Stimulated activated CD4-positive, alpha-beta T cell treated with anti-CD3 and anti-CD28 coated beads, TNF-alpha, amount 100 ng/mL, for 48 hours (primary cell): ENCODE data around the gene NCSTN.

Experiments used
- DNase-seq, 3 donors: peaks; one replicate each; pipeline ENCODE4 v3.0.0-alpha.2; 2020; ENCODE audit warnings: low read depth in 3 of 3

The NCSTN gene

DNA sequence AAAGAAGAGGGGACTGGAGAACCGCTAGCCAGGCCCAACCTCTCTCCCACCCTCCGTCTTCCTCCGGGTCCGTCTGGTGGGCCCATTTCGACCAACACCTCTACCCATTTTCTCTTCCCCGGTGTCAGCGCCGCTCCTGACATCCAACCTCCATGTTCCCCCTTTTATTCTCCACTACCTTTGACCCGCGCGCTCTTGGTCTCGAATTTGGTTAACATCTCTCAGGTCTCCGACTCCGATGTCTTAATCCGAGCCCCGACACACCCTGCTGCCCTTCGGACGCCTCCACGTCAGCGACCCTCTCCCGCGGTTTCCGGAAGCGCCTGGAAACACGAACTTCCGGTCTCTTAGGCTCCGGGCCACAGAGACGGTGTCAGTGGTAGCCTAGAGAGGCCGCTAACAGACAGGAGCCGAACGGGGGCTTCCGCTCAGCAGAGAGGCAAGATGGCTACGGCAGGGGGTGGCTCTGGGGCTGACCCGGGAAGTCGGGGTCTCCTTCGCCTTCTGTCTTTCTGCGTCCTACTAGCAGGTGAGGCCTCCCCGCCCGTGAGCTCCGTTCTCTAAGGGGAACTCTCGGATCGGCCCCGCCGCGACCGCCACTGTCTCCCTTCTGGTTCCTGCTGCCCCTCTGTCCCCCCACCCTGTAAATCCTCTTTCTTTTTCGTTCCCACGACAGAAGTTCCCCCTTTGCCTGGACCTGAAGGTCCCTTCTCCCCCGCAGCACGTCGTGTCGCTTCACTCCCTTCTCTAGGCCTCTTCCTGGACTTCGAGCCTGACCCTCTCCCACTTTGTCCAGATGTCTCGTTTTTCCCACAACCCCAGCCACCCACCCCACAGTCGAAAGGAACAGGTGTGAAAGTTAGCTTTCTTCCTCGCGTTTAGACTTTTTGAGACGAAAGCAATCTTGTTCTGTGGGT, at the start of gene NCSTN, which contains the start of gene COPA:
Gene NCSTN (plus strand): TSS at position 431 of the 917 bp plus-strand sequence. CDS start 14 bp downstream, at position 445.
Gene COPA (minus strand): TSS at position 298 of the 917 bp plus-strand sequence. CDS start 80 bp downstream, at position 218.
- peak; percentile 80 to 87 (median 82) for DNase-seq

GRCh38 chr1:160296036-160296435, 47.1 kb upstream of the NCSTN start:
- no peak for DNase-seq

DNA sequence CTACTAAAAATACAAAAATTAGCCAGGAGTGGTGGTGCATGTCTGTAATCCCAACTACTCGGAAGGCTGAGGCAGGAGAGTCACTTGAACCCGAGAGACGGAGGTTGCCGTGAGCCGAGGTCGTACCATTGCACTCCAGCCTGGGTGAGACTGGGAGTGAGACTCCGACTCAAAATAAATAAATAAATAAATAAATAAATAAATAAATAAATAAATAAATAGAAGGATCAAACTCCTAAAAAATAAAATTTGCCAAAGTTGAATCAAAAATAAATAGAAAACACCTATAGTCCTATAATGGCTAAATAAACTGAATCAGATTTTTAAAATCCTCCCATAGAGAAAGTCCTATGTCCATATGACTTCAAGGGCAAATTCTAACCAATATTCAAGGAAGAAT, 43.0 kb upstream of the NCSTN start:
- no peak for DNase-seq

DNA sequence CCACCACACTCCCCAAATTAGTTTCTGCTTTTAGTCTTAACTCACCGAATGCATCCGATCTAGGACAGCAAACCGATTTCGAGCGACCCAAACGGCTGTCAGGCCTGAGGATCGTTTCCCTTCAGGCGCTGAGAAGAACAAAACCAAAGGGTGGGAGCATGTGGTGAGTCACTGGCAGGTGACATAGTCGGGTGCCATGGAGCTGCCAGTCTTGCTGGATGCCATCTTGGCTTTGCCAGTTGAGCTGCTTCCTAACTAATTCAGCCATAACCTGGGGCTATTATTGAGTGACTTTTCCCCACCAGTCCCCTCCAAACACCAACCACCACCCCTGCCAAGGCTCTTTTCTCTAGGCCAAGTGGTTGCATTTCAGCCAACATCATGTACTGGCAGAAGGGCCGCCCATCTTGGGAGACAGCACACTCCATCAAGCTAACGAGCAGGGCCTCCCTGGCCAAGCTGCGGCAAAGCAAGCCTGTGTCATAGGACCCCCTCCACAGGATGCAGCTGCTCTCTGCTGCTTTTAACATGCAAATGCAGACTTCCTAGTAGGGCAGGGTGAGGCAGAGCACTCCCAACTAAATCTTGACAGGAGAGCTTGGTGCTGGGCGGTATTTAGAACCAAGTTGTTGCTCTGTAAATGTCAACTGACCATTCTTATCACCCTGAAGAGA, 35.9 kb upstream of the NCSTN start:
- DNase-seq: no peak

DNA sequence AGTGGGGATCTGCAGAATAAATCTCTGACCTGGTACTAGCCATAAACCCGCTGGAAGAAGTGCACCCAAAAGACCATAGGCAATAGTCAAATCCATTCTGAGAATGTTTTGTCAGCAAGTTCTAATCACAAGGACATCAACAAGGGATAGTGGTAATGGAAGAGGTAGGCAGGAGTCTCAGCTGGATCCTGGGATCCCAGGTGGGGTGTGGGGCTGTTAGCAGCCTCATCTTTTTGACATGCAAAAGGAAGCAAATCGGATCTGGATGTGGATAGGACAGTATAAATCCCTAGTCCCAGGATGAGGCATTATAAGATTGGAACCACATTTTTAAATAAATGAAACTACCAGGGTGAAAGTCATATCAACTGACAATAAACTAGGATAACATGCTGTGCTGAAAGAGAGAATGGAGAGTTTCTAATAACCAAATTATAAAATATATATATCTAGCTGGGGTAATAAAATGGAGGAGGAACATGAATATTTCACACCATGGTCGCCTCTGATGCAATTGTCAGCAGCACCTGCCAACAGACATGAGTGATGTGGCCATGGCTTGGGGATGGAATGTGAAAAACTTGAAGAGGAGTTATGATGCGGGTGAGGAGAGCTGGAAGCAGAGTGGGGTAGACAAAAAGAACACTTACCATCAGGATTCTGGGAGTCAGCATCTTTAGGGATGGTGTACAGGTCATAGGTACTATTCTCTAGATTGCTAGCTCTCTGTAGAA, 34.6 kb upstream of the NCSTN start:
- DNase-seq: no peak

DNA sequence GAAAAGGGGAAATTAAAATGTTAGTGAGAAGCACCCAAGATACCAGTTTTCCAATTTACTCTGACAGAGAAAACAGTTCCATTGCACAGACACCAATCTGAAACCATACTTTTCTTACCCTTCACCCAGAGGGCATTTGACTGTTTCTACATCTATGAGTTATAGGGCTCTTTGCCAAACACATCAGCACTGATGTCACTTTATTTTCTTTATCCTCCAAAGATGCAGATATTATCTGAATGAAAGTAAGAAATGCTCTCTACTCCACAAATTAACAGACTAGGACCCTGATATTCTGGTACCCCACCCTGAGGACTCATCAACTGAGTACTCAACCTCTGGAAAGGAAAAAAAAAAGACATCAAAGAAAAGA, 34.0 kb upstream of the NCSTN start:
- no peak for DNase-seq

- no peak for DNase-seq
Observed at GRCh38 chr1:160309571-160309970, 33.6 kb upstream of the NCSTN start.

DNA sequence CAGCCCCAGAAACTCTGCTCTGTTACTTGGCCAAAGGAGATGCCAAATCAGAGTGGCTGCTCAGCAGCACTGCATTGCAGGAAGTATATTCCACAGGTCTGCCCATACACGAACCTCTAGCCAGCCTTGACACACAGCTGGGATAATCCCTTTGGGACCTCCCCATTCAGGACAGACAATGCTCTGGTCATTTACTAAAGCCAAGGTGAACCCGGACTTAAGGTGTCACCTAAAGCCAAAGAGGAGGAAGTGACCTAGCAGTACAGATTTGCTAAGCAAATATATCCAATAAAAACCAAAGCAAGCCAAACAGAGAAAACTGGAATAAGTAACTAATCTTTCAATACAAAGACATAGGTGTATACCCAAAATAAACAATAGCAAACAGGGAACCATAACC, 27.8 kb upstream of the NCSTN start:
- no peak for DNase-seq

DNA sequence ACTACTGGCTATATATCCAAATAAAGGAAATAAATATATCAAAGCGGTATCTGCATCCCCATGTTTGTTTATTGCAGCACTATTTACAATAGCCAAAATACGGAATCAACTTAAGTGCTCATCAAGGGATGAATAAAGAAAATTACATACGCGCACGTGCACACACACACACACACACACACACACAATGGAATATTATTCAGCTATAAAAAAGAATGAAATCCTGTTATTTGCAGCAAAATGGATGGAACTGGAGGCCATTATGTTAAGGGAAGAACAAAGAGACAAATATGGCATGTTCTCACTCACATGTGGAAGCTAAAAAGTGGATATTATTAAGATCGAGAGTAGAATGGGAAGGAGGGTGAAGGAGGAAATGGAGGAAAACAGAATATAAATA, 20.4 kb upstream of the NCSTN start:
- DNase-seq: no peak

GRCh38 chr1:160325252-160325651, 17.9 kb upstream of the NCSTN start:
- no peak for DNase-seq

- DNase-seq: no peak
Observed at GRCh38 chr1:160326418-160326817, 16.8 kb upstream of the NCSTN start.

GRCh38 chr1:160328184-160328583, 15.0 kb upstream of the NCSTN start:
- DNase-seq: no peak

DNA sequence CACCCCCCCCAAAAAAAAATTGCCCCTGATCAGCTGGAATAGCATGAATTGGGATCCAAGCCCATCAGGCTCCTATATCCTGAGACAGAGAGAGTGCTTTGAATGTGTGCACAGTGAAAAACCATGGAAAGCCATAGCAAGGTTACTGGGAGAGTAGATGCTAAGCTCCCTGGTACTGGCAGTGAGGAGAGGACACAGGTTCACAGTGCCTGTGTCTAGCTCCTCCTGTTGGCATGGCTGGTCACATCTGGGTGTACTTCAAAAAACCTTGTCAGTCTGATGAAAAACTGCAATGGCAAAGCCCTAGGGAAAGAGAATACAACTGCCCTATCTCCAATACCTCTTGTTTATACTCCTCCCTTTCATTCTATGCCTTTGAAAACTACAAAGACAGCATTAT, 13.1 kb upstream of the NCSTN start:
- DNase-seq: no peak

GRCh38 chr1:160332516-160332915, 10.7 kb upstream of the NCSTN start:
- DNase-seq: no peak

DNA sequence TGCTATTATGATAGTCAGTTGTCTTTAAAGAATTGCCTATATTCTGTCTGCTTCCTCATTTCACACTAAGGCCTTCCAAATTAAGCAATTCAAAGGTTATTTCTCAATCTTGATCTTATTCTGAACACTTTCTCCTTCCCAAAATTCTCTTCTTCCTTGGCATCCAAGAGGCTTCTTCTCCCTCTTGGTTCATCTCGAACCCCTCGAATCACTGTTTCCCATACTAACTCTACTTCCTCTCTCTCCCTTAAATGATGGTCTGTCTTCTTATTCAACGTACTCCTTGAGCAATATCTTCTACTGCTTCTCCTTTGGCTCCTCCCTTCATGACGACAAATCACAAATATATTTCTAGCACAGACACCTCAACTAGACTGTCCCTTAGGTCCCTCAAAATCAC, 4.6 kb upstream of the NCSTN start:
- no peak for DNase-seq

DNA sequence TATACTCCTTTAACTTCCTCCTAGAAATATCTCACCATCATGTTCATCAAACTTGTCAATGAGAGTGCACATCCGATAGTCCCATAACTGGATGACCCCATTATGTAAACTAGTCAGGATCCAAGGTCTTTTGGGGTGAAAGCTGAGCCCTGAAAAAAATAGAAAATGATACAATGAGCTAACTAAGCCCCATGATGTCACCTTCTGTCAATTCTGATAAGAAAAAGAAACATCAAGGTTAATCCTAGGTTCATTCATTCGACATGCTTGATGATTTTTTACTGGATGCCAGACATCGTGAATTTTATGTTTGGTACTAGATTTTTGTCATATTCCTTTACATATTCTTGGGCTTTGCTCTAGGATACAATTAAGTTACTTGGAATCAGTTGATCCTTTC, 3.0 kb upstream of the NCSTN start:
- no peak for DNase-seq

- DNase-seq: no peak
Observed at GRCh38 chr1:160340866-160341265, 2.3 kb upstream of the NCSTN start.

- DNase-seq: no peak
Observed at GRCh38 chr1:160342526-160342925, 657 bp upstream of the NCSTN start.

DNA sequence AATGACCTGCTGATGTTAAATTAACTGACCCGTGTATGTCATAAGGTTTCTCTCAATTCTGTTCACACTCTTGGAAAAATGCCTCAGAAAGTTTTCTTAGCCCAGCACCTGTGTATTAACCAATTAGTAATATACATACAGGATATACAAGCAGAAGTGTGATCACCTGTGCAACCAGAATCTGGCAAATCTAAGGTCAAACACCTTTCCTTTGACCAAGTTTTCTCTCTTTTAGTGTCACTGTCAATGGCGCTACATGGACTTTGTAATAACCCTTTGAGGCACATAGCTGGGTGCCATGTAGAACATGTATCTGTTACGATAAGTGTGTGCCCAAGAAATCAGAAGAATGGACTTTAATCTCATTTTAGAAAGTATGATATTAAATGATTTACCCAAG, 1.1 kb downstream of the NCSTN start:
- DNase-seq: no peak

GRCh38 chr1:160344936-160345335, 1.8 kb downstream of the NCSTN start:
- no peak for DNase-seq

DNA sequence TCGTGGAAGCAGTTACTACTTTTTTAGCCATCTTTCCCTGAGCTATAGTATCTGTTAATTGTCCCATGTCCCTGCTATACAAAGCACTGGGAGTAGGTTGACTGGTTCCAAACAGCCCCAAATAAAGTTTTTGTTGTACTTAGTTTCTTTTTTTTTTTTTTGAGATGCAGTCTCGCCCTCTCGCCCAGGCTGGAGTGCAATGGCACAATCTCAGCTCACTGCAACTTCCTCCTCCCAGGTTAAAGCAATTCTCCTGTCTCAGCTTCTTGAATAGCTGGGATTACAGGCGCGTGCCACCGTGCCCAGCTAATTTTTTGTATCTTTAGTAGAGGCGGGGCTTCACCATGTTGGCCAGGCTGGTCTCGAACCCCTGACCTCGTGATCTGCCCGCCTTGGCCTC, 3.3 kb downstream of the NCSTN start:
- DNase-seq: no peak

DNA sequence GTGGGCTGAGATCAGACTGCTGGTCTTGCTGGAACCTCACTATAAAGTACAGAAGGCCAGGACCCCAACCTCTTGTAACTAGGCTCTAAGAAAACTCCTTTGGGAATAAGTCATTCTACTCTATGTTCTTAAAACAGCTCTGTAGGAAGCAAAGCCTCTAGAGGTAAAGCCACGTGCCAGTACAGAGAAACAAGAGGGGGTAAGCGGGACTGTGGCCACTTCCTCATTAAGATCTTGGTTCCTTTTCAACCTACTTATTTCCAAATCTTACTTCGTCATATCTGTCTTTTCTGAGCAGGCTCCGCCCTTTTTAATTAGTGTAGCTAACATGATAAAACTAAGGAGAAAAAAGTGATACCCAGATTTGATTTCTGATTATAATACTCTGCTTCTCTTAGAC, 3.8 kb downstream of the NCSTN start:
- DNase-seq: no peak
